Central memory CD4-positive, alpha-beta T cell (primary cell): ENCODE results near the gene METTL2B.
"Not testable (repeated sequence)": the region's sequence is repeated elsewhere in the genome, so short reads cannot be mapped to it uniquely, and the experiment has no call there.

Source experiments
- DNase-seq: peaks from one replicate; pipeline ENCODE4 v3.0.0; 2022

METTL2B gene

DNA sequence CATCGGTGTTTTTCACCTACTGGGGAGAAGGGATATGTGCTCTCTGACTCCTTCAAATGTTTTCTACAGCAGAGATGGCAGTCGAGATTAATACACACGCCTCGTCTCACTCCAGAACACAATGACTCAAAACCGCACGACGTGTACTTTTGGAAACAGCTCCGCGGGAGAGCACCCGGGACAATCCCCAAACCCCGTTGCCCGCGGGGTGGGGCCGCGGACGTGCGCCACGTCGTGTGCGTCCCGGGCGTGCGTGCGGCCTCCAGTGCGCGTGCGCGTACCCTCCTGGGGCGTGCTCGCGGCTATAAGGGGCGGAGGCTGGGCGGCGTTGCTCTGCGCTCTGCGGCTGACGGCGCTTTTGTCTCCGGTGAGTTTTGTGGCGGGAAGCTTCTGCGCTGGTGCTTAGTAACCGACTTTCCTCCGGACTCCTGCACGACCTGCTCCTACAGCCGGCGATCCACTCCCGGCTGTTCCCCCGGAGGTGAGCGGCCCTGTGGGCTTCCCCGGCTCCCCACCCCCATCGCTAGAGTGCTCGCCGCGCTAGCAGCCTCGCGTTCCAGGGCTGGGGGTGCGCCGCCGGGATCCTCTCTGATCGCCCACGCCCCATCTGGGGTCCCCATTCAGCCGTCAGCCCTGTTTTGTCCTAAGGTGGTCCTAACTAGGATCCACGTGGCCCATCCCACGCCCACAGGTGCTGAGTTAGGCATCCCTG is 20.8 kb upstream of the METTL2B start, which contains the start of gene HILPDA:
Gene HILPDA, plus strand, starts transcription at position 336 of the 712 bp plus-strand sequence. CDS start 1,391 bp downstream, outside the sequence.
- DNase-seq: peak; percentile 94

DNA sequence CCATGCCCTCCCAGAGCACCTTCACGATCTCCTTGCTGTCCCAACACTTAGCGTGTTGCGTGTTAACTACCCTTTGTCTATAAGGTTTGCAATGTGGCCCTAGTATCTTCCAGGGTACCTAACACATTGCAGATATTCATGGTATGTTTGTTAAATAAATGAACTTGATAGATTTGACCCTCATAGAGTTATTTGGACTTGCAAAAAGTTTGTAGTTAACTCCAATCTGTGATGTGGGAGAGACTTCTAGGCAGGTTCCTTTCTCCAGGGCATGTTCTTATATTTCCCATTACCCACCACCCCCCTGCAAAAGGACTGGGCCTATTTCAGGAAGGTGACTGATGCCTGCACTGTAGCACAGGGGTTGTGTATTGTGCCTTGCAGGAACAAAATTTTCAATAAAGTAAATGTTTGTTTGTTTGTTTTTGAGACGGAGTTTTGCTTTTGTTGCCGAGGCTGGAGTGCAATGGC is 20.3 kb upstream of the METTL2B start:
- no peak for DNase-seq

DNA sequence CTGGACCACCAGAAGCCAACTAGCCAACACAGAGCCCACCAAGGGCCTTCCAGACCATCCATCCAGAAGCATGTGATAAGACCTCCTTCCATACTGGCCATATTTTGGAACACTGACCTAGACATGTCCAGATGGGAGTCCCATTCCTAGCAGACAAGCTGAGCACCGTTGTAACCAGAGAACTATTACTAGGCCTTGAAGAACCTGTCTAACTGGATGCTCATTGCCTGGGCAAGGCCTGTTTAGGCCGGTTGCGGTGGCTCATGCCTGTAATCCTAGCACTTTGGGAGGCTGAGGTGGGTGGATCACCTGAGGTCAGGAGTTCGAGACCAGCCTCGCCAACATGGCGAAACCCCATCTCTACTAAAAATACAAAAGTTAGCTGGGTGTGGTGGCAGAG is 19.2 kb upstream of the METTL2B start:
- not testable (repeated sequence) for DNase-seq

DNA sequence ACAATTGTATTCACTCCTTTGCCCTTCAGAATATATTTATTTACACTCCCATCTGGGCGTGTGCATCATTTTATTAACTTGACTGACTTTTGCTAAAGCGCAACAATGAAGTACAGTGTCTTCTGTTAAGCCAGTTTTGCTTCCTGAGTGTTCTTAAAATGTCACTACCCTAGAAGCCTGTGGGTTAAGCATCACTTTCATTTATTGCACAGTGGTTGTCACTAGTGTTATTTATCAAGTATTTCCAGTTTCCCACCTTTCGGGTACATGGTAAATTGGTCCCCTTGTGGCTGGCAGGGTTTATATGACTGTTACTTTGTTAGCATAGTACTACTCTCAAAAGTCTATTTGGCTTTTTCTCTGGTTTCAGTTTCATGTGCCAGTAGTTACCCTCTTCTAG is 17.6 kb upstream of the METTL2B start:
- no peak for DNase-seq

DNA sequence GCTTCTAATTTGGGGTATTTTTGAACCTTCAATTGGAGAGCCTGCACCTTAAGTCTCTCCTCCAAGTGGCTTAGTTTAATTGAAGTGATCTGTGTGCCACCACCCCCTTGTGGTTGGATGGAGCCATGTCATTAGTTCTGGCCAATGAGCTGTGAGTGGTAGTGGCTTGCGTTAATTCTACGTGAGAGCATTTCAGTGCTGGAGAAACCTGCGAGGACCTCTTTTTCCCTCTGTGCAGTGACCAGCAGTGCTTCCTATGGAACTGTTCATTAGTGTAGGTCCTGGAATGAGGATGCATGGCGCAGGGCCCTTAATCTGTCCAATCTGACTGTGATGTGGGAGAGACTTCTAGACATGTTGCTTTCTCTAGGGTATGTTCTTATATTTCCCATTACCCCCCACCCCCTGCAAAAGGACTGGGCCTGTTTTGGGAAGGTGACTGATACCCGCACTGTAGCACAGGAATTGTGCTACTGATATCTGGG is 17.1 kb upstream of the METTL2B start:
- peak; percentile 68 for DNase-seq

DNA sequence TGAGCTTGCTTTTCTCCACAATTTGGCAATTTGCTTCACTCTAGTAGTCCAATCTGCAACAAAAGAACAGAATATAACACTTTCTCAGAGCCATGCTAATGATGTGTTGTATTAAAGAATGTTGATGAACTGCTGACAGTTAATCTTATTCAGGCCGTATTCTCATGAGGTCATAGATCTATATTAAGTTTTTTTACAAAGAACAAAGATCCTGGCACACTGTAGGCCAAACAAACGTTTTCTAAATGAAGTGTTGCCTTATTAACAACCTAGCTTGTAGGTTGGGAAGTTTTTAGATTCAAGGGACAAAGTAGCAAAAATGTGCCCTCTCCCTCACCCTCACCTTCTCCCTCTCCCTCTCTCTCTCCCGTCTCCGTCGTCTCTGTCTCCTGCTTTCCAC is 14.1 kb upstream of the METTL2B start:
- DNase-seq: no peak

DNA sequence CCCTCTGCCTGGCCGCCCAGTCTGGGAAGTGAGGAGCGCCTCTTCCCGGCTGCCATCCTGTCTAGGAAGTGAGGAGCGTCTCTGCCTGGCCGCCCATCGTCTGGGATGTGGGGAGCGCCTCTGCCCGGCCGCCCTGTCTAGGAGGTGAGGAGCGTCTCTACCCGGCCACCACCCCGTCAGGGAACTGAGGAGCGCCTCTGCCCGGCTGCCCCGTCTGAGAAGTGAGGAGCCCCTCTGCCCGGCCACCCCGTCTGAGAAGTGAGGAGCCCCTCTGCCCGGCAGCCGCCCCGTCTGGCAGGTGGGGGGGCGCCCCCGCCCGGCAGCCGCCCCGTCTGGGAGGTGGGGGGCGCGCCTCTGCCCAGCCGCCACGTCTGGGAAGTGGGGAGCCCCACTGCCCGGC is 13.2 kb upstream of the METTL2B start:
- DNase-seq: not testable (repeated sequence)

DNA sequence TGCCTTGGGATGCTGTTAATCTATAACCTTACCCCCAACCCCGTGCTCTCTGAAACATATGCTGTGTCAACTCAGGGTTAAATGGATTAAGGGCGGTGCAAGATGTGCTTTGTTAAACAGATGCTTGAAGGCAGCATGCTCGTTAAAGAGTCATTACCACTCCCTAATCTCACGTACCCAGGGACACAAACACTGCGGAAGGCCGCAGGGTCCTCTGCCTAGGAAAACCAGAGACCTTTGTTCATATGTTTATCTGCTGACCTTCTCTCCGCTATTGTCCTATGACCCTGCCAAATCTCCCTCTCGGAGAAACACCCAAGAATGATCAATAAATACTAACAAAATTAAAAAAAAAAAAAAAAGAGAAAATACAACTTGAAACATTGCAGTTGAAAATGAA is 12.6 kb upstream of the METTL2B start:
- DNase-seq: not testable (repeated sequence)

DNA sequence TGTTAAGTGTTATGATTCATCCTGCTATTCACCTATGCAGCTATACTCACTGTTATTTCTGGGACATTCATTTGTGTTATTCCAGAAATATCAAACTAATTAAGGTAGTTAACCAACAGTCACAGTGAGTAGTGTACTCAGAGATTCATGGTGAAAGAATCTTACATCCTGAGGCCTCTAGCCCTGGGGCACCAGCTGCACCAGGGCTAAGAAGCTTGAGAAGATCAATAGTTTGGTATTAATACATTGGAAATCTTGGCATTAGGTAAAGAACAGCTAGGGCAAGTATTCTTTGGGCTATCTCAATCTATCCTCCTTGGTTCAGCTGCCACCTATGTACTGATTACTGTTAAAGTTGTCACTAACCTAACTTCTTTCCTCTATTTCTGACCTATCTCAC is 9.7 kb upstream of the METTL2B start:
- not testable (repeated sequence) for DNase-seq

DNA sequence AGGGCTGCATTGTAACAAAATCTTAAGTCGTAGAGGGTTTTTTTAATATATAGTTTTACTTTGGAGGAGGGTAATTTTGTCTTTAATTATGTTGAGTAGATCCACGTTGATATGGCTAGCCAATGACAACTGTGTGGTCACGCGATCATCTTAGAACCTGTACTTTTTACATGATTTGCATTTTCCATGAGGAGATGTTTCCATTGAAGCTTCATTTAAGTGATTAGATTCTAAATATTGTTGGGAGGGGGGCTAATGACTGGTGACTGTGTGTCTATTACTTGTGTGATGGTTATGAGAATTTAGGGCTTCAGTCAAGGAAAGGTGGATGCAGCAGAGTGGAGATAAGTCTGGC is 765 bp downstream of the METTL2B start:
- not testable (repeated sequence) for DNase-seq

DNA sequence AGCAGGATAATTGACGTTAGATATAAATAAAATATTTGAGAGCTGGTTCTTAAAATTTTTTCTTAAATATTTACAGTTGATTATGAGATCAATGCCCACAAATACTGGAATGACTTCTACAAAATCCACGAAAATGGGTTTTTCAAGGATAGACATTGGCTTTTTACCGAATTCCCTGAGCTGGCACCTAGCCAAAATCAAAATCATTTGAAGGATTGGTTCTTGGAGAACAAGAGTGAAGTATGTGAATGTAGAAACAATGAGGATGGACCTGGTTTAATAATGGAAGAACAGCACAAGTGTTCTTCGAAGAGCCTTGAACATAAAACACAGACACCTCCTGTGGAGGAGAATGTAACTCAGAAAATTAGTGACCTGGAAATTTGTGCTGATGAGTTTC is 2.5 kb downstream of the METTL2B start:
- DNase-seq: not testable (repeated sequence)

DNA sequence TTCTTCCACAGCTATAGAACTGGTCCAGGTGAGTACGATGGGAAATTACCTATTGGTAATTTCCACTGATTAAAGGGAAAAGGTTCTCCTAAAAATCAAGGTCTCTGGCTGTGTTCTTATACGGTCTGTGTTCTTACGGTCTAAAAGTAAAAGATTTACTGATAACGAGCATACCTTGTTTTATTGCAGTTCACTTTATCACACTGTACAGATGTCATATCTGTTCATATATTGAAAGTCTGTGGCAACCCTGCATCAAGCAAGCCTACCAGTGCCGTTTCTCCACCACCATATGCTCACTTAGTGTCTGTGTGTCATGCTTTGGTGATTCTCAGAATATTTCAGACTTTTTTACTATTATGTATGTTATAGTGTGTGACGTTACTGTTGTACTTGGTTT is 11.6 kb downstream of the METTL2B start:
- not testable (repeated sequence) for DNase-seq

DNA sequence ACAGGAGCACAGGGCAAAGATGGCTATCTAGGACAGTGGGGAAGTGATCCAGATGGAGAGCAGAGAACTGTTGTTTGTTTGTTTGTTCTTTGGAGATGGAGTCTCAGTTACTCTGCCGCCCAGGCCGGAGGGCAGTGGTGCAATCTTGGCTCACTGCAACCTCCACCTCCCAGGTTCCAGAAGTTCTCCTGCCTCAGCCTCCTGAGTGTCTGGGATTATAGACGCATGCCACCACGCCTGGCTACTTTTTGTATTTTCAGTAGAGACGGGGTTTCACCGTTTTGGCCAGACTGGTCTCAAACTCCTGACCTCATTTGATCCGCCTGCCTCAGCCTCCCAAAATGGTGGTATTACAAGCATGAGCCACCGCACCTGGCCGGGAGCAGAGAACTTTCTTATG is 20.9 kb downstream of the METTL2B start:
- DNase-seq: no peak

DNA sequence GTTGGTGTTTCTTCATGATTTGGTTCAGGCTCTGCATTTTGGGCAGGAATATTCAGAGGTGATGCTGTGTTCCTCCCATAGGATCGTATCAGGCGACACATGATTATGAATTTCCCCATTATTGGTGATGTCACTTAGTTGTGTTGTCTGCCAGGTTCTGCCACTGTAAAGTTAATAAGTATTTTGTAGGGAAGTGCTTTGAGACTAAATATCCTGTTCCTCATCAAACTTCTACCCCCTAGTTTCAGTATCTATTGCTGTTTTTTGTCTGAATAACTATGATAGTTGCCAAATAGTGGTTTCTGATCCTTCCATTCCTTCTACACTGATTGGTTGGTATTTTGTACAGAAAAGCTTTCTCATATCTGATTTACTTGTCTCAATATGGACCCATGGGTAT is 28.9 kb downstream of the METTL2B start:
- DNase-seq: not testable (repeated sequence)

DNA sequence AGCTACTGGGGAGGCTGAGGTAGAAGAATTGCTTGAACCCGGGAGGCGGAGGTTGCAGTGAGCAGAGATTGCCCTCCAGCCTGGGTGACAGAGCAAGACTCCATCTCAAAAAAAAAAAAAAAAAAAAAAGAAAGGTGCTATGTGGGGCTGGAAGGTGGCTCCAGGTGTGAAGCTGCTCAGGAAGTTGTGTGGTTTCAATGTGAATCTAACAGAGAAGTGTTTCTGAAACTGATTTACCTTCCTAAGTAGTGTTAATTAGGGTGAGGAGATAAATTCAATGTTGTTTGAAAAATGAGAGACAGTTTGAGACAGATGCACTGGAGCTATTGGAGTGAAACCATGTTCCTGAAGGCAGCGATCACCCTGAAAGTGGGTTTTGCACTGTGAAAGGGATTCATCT is 30.3 kb downstream of the METTL2B start:
- DNase-seq: peak; percentile 17

DNA sequence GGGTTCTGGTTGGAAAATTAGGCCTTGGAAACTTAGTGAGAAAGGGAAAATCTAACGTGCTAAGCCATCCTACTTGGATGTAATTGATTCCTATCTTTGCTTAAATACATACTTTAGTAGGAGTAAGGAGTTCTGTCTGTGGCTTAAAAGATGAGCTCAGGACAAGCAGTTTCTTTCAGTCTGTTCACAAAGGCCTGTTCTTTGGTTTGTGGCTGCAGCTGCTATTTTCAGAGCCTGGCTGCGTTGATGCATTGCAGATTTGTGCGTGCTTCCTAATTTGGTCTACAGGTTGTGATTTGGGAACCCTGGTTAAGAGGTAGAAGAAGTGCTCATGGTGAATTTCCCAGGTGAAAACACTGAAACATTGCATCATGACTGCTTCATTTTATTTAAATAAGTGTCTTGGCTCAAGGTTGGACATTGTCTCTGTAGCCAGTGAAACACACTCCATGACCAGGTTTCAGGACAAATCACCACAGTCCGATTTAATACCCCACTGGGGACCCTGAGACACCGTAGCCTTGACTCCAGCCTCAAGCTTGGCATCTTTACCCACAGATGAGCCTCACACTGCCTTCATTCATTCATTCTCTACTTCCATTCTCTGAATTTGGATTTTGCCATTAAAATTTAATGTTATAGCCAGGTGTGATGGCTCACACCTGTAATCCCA is 30.9 kb downstream of the METTL2B start:
- not testable (repeated sequence) for DNase-seq

DNA sequence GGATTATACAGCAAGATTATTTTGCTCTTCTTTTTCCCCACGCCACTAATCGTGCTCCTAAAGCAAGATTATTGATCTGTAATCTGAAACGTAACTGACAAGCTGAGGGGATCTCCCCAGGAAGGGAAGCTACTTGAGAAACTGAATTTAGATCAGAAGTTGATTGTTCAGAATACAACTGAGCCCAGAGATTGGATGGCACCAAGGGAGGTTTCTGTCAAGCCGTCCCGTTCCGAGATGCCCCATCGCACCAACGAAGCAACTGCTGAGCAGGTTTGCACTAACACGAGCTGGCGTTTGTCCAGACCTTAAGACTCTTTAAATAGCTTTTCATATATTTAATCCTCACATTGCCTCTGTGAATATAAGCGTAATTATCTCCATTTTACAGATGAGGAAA is 35.1 kb downstream of the METTL2B start:
- not testable (repeated sequence) for DNase-seq

DNA sequence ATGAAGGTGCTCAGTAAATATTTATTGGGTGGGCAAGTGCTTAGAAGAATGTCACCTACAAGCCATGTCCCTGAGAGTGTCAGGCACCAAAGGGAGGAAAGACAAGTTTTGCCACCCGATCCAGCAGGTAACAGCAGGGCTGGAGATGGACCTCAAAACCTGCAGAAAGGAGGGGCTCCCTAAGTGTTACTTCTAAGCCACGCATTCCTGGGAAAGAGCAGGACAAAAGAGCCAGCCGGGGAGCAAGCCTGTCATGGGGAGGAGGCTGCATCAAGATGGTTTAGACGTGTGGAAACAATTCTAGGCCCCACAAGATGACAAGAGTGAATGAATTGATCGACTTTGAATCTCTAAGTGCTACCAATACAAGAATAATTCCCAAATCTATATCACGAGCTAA is 38.7 kb downstream of the METTL2B start:
- DNase-seq: not testable (repeated sequence)

DNA sequence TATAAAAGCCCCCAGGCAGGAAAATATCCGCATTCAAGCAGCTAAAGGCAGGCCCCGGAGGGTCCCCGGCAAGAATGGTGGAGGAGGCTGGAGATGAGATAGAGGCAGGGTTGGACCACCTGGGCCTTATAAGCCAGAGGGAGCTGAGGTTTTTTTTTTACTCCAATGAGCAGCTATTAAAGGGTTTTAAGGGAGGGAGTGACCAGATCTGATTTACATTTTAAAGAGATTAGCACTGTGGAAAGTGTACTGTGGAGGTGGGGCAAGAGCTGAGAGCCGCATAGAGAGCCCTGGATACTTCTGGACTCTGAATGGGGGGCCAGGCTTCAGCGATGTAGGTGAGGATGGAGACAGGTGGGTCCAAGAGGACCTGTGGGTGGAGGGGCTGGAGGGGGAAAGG is 40.5 kb downstream of the METTL2B start:
- not testable (repeated sequence) for DNase-seq

DNA sequence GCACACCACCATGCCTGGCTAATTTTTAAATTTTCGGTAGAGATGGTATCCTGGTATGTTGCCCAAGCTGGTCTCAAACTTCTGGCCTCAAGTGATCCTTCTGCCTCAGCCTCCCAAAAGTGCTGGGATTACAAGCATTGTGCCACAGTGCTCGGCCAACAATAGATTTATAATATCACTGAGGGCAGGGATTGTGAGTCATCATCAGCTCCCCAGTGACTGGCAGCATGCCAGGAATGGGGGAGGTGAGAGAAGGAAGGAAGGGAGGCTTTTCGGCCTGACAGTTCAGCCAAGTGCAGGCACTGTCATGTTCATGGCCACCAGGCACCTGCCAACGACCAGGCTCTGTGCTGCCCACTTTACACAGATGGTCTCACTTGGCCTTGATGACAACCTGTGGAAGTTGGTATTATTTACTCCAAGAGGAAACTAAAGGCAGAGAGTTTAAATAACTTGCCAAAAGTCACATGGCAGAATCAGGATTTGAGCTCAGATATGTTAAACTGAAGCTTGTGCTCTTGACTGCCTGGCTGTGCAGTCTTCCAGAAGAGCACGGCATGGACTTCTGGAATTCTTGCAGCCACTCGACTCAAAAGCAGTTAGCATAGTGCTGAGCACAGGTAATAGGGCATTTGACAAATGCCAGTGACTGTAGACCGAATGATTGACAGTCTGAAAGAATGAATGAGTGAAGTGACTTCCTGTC is 46.8 kb downstream of the METTL2B start:
- DNase-seq: peak; percentile 71

DNA sequence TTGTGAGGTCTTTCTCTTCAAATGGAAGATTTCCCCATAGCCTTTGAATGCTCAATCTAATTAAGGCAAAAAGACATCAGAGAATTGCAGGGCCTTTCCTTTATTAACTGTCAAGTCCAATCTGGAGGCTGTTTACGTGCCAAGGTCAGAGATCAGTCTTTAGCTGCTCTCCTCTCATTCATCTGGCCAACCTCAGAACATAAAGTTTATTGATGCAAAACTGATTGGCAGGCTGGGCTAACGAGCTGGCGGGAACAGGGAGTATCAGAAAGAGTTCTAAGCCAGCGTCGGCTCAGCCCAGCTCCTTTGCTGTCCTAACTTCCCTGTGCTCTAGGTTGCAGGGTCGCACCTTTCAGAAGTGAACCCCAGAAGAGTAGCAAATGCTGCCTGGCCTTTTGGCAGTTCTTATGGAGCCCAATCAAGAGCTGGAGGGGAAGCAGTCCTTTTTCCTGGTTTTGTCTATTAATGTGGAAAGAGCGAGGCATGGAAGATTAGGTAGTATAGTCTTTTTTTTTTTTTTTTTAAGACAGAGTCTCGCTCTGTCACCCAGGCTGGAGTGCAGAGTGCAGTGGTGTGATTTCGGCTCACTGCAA is 47.5 kb downstream of the METTL2B start:
- not testable (repeated sequence) for DNase-seq

DNA sequence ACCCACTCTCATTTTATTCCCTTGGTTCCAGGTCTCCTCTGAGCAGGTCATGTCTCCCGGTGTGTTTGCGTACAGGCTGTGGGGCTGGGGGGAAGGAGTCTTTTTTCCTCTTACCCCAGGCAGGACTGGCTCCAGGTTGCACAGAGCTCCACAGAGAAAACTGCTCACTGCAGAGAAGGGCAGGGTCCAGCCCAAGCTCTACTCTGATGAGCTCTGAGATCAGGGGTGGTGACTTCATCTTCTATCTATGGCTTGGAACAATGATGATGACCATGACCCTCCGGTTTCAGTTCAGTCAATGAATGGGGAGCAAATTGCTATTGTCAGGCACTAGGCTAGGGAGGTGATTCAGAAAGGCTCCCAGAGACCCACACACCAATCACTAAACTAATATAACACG is 49.0 kb downstream of the METTL2B start:
- not testable (repeated sequence) for DNase-seq

DNA sequence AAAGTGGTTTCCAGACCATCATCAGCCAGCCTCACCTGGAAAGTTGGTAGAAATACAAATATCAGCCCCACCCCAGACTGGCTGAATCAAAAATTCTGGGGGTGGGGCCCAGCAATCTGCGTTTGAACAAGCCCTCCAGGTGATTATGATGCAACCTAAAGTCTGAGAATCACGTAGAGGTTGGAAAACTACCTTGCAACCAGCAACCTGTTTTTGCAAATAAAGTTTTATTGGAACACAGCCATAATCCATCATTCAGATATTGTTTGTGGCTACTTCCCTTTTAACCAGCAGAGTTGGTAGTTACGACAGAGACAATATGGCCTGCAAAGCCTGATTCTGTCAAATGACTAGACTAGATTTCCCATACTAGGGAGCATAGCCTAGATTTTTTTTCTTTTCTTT is 49.5 kb downstream of the METTL2B start:
- DNase-seq: not testable (repeated sequence)
